HUES64 (cell line): ENCODE results near the gene RINL.
"Not testable (repeated sequence)": the region's sequence is repeated elsewhere in the genome, so short reads cannot be mapped to it uniquely, and the experiment has no call there.

Experiments used
- H3K27ac ChIP-seq: 2 replicates; pipeline ENCODE4 v1.7.0; 2013; ENCODE audit warnings: low read depth, low read length, inconsistent platforms
- H3K27me3 ChIP-seq: 2 replicates; pipeline ENCODE4 v1.6.1; 2013; ENCODE audit warnings: mild to moderate bottlenecking, low read length; ENCODE audit not compliant: insufficient read depth
- H3K36me3 ChIP-seq: 2 replicates; pipeline ENCODE4 v1.6.1; 2013; ENCODE audit warnings: mild to moderate bottlenecking, low read length; ENCODE audit not compliant: insufficient read depth
- H3K4me1 ChIP-seq: 2 replicates; pipeline ENCODE4 v1.6.1; 2013; ENCODE audit warnings: mild to moderate bottlenecking, low read length, moderate library complexity; ENCODE audit not compliant: insufficient read depth
- H3K4me3 ChIP-seq: 2 replicates; pipeline ENCODE4 v1.5.1; 2013; ENCODE audit warnings: mild to moderate bottlenecking, low read length, moderate library complexity
- H3K9ac ChIP-seq: 2 replicates; pipeline ENCODE4 v1.6.1; 2013; ENCODE audit warnings: mild to moderate bottlenecking, low read depth, low read length
- H3K9me3 ChIP-seq: 2 replicates; pipeline ENCODE4 v1.6.1; 2013; ENCODE audit warnings: low read depth, low read length; ENCODE audit not compliant: insufficient read depth
- WGBS: fragments of 150-250, 120-280 bp; methylation state at CpG from one replicate; pipeline ENCODE4 v1.1.7; 2013; ENCODE audit warnings: missing lambda C conversion rate; 5-methylcytosine and 5-hydroxymethylcytosine counted together

Gene RINL

GRCh38 chr19:38873400-38873799, 4.7 kb downstream of the RINL start:
- H3K4me1 ChIP-seq, H3K27ac ChIP-seq, H3K9ac ChIP-seq, H3K4me3 ChIP-seq, H3K9me3 ChIP-seq, H3K36me3 ChIP-seq: not testable (repeated sequence)
- WGBS: 95% methylated on average over 10 of the region's 10 CpGs
- peaks cover 21% of the 10 kb centered on the region for H3K27me3 ChIP-seq

DNA sequence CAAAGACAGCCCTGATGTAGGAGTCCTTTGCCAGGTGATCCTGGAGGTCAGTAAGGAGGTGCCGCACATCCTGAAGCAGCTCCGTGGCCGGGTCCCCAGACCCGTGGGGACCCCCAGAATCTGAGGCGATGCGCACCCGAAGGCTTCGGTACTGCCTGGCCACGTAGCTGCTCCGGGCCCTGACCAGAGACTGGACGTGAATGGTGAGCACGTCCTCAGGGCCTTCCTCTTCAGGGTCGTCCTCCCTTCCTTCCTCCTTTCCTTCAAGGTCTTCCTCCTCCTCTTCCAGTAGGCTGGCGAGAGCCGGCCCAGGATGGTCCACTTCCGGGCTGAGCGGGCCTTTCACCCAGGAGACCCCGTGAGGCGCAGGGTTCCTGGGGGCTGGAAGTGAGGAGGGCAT, 7.5 kb downstream of the RINL start:
- WGBS: 85% methylated on average over 19 of the region's 19 CpGs
- Histone ChIP-seq H3K4me1 (no peaks in the 10 kb centered on the region), H3K27me3 (peaks cover 21% of the 10 kb centered on the region), H3K27ac (no peak overlapping the region), H3K36me3 (no peaks in the 10 kb centered on the region), H3K4me3 (no peak overlapping the region; the same call in 1 of the 2 replicates), H3K9me3 (no peaks in the 10 kb centered on the region), H3K9ac (no peak overlapping the region)

DNA sequence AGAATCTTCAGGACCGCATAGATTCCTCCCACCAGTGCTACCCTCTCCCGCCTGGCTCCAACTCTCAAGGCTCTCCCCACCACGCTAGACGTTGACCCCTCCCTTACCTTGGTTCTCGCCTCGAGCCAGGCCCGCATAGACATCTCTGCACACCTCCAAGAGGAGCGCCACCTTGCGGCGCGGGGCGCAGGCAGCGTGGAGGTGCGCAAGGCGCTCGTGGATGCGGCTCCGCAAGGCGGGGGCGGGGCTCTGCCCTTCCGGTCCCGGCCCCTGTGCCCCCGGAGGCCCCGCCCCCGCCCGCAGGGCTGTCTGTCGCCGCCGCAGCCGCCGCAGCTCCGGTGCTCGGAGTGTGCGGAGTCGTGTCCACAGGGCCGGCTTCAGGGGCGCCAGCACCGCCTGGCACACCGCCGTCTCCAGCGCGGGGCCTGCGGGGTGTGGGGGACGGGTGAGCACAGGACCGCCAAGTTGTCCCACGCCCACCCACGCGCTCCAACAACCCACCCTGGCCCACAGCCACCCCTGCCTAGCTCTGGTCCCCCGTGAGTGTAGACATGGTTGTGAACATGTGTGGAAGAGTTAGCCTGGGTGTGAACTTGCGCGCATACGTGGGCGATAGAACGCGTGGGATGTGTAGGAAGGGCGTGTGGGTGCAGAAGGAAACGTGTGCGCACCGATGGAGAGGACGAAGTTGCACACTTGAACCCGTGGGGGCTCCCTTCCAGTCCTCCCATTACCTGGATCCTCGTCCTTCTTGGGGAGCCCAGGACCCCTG, 8.1 kb downstream of the RINL start:
- no peaks in the 10 kb centered on the region for H3K4me1 ChIP-seq
- WGBS: 24% methylated on average over 60 of the region's 62 CpGs
- H3K9ac ChIP-seq: peak overlapping the region; percentile 15; the same call in 1 of the 2 replicates
- H3K27ac ChIP-seq: no peak overlapping the region
- H3K9me3 ChIP-seq: no peaks in the 10 kb centered on the region
- peaks cover 21% of the 10 kb centered on the region for H3K27me3 ChIP-seq
- peak overlapping the region; percentile 52 for H3K4me3 ChIP-seq
- no peaks in the 10 kb centered on the region for H3K36me3 ChIP-seq

DNA sequence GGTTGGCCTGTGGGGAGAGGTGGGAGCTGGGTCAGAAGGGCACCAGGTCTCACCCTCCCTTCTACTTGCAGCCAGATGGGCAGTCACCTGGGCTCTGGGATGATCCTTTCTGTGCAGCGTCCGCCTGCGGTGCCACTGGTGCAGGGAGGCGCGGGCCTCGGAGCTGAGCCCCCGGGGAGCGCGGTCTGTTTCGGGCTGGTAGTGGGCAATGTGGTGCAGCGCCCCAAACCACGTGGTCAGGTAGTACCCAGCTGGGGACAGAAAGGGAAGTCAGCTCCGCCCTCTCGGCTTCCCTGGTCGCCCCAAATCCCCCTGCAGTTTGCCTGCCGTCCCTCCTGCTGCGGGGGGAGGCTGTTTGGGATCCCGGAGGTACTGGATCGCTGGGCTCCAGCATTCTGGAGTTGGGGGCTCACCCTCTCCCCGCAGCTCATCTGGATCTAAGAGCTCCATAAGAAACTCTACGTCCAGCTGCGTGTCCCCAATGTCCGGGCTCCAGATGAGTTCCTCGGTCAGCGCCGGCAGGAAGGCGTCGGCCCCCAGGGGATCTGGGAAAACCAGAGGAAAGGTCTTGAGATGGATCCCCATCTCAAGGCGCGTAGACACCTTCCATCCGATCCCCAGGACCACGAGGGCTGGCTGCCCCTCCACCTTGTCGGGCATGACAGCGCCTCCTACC, 8.8 kb downstream of the RINL start:
- peaks cover 21% of the 10 kb centered on the region for H3K27me3 ChIP-seq
- no peaks in the 10 kb centered on the region for H3K9me3 ChIP-seq
- peak overlapping the region; percentile 52 for H3K4me3 ChIP-seq
- no peak overlapping the region for H3K27ac ChIP-seq
- WGBS: 50% methylated on average over 34 of the region's 34 CpGs
- no peaks in the 10 kb centered on the region for H3K36me3 ChIP-seq
- no peaks in the 10 kb centered on the region for H3K4me1 ChIP-seq
- peak overlapping the region; percentile 15; the same call in 1 of the 2 replicates for H3K9ac ChIP-seq

DNA sequence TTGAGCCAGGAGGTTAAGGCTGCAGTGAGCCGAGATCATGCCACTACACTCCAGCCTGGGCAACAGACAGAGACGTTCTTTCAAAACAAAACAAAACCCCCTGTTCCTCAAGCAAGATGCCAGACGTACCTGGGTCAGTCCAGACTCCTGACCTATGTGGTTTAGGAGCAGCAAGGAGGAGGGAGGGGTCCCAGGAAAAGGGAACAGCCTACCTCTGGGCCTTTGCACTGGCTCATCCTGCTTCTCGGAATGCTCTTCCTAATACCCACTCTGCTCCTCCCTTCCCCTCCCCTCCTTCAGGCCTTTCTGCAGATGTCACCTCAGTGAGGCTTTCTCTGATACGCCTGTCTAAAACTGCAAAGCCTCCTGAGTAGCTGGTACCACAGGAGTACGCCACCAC, 9.5 kb downstream of the RINL start:
- no peaks in the 10 kb centered on the region for H3K36me3 ChIP-seq
- H3K9me3 ChIP-seq: no peaks in the 10 kb centered on the region
- no peak overlapping the region for H3K9ac ChIP-seq
- H3K4me1 ChIP-seq: no peaks in the 10 kb centered on the region
- no peak overlapping the region for H3K4me3 ChIP-seq
- H3K27me3 ChIP-seq: peaks cover 21% of the 10 kb centered on the region
- 91% methylated on average over 6 of the region's 6 CpGs for WGBS
- no peak overlapping the region for H3K27ac ChIP-seq

GRCh38 chr19:38867171-38867780, 10.8 kb downstream of the RINL start:
- Histone ChIP-seq H3K4me1 (no peaks in the 10 kb centered on the region), H3K27me3 (peaks cover 21% of the 10 kb centered on the region), H3K27ac (no peak overlapping the region), H3K9ac (no peak overlapping the region), H3K4me3 (no peak overlapping the region), H3K9me3 (no peaks in the 10 kb centered on the region), H3K36me3 (no peaks in the 10 kb centered on the region)
- WGBS: 94% methylated on average over 9 of the region's 10 CpGs

GRCh38 chr19:38862321-38863059, 15.6 kb downstream of the RINL start:
- Histone ChIP-seq H3K9ac (no peak overlapping the region), H3K27me3 (no peaks in the 10 kb centered on the region), H3K4me1 (no peaks in the 10 kb centered on the region), H3K36me3 (no peaks in the 10 kb centered on the region), H3K4me3 (no peak overlapping the region), H3K27ac (no peak overlapping the region), H3K9me3 (no peaks in the 10 kb centered on the region)
- WGBS: 91% methylated on average over 10 of the region's 10 CpGs

GRCh38 chr19:38861368-38861767, 16.7 kb downstream of the RINL start:
- no peak overlapping the region for H3K27ac ChIP-seq
- H3K9me3 ChIP-seq: peaks cover 8% of the 10 kb centered on the region; the same call in 1 of the 2 replicates
- H3K4me1 ChIP-seq: no peaks in the 10 kb centered on the region
- 98% methylated on average over 3 of the region's 3 CpGs for WGBS
- no peak overlapping the region for H3K9ac ChIP-seq
- no peak overlapping the region for H3K4me3 ChIP-seq
- no peaks in the 10 kb centered on the region for H3K27me3 ChIP-seq
- H3K36me3 ChIP-seq: no peaks in the 10 kb centered on the region

DNA sequence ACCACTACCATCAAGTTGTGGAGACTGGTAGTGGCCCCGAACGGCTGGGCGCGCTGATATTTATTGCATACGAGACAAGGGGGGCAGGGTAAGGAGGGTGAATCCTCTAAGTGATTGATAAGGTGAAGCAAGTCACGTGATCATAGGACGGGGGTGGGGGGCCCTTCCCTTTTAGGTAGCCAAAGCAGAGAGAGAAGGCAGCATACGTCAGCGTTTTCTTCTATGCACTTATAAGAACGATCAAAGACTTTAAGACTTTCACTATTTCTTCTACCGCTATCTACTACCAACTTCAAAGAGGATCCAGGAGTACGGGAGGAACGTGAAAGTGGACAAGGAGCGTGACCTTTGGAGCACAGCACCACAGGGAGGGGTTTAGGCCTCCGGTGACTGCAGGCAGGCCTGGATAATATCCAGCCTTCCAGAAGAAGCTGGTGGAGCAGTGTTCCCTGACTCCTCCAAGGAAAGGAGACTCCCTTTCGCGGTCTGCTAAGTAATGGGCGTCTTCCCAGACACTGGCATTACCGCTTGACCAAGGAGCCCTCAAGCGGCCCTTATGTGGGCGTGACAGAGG, 18.4 kb downstream of the RINL start:
- H3K4me1 ChIP-seq, H3K27ac ChIP-seq, H3K9ac ChIP-seq, H3K4me3 ChIP-seq, H3K9me3 ChIP-seq, H3K36me3 ChIP-seq, H3K27me3 ChIP-seq: not testable (repeated sequence)
- 88% methylated on average over 21 of the region's 21 CpGs for WGBS

GRCh38 chr19:38856813-38857212, 21.3 kb downstream of the RINL start:
- Histone ChIP-seq H3K27me3 (no peaks in the 10 kb centered on the region), H3K9ac (no peak overlapping the region), H3K27ac (no peak overlapping the region), H3K9me3 (peaks cover 8% of the 10 kb centered on the region; the same call in 1 of the 2 replicates), H3K36me3 (no peaks in the 10 kb centered on the region), H3K4me3 (no peak overlapping the region), H3K4me1 (no peaks in the 10 kb centered on the region)
- WGBS: 94% methylated on average over 3 of the region's 3 CpGs
